Measurements from ENCODE around the gene ACSM2A.

DNA sequence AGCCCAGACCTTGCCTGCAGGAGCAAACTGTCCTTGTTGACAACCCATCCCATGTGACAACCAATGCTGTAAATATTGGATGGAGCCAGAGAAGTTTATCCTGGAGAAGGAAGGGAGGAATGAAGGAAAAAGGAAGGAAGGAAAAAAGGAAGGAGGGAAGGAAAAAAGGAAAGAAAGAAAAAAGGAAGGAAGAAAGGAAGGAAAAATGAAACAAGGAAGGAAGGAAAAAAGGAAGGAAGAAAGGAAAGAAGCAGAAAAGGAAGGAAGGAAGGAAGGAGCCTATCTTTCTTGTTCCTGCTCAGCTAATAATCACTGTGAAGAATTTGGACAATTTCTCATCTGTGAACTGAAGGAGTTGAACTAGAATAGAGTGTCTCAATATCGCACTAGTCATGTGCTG lies 68.8 kb downstream of the ACSM2A start:
- TF ChIP-seq, protein P1, sequence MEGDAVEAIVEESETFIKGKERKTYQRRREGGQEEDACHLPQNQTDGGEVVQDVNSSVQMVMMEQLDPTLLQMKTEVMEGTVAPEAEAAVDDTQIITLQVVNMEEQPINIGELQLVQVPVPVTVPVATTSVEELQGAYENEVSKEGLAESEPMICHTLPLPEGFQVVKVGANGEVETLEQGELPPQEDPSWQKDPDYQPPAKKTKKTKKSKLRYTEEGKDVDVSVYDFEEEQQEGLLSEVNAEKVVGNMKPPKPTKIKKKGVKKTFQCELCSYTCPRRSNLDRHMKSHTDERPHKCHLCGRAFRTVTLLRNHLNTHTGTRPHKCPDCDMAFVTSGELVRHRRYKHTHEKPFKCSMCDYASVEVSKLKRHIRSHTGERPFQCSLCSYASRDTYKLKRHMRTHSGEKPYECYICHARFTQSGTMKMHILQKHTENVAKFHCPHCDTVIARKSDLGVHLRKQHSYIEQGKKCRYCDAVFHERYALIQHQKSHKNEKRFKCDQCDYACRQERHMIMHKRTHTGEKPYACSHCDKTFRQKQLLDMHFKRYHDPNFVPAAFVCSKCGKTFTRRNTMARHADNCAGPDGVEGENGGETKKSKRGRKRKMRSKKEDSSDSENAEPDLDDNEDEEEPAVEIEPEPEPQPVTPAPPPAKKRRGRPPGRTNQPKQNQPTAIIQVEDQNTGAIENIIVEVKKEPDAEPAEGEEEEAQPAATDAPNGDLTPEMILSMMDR (IDR thresholded peaks at IDR 0.05) = no peak
- TF ChIP-seq POLR2A (IDR thresholded peaks at IDR 0.05) = no peak
